ENCODE results near the gene PLA2G2A. TPM values are rescaled to one million over a fixed set of nuclear protein-coding genes. Genes with fewer than 3 reads are reported as not detected.
"Not testable (repeated sequence)": the region's sequence is repeated elsewhere in the genome, so short reads cannot be mapped to it uniquely, and the experiment has no call there.

The PLA2G2A gene
- total RNA-seq, 4 donors from 2014 or later: 2.7 to 47.6 TPM; not detected in 2

GRCh38 chr1:19988267-19989006 is 9.0 kb upstream of the PLA2G2A start:
- Histone ChIP-seq H3K36me3 (no peaks in the 10 kb centered on the region), H3K27me3 (no peaks in the 10 kb centered on the region), H3K4me1 (no peaks in the 10 kb centered on the region), H3K9me3 (no peaks in the 10 kb centered on the region), H3K4me3 (no peak overlapping the region), H3K27ac (no peak overlapping the region)
- TF ChIP-seq POLR2A (IDR thresholded peaks at IDR 0.05) (no peak), CTCF (IDR thresholded peaks at IDR 0.05) (no peak)
- no peak for DNase-seq
- intact Hi-C loops (cut with DNase I; ENCODE audit: low total_unique reads): no loop called here

GRCh38 chr1:19987719-19988118 is 8.3 kb upstream of the PLA2G2A start:
- no peak overlapping the region for H3K4me3 ChIP-seq
- no peak for DNase-seq
- H3K27me3 ChIP-seq: no peaks in the 10 kb centered on the region
- no peaks in the 10 kb centered on the region for H3K4me1 ChIP-seq
- H3K27ac ChIP-seq: no peak overlapping the region
- no peaks in the 10 kb centered on the region for H3K36me3 ChIP-seq
- intact Hi-C loops (cut with DNase I; ENCODE audit: low total_unique reads): no loop called here
- H3K9me3 ChIP-seq: no peaks in the 10 kb centered on the region
- TF ChIP-seq POLR2A (IDR thresholded peaks at IDR 0.05) (no peak), CTCF (IDR thresholded peaks at IDR 0.05) (no peak)

- H3K4me1 ChIP-seq; intact Hi-C loops (cut with DNase I; ENCODE audit: low total_unique reads); H3K27ac ChIP-seq; H3K27me3 ChIP-seq; H3K9me3 ChIP-seq; DNase-seq; H3K4me3 ChIP-seq; H3K36me3 ChIP-seq: not testable (repeated sequence)
Measured at GRCh38 chr1:19984409-19985016, 5.1 kb upstream of the PLA2G2A start.

GRCh38 chr1:19981507-19982312 is 2.3 kb upstream of the PLA2G2A start:
- TF ChIP-seq CTCF (IDR thresholded peaks at IDR 0.05) (no peak), POLR2A (IDR thresholded peaks at IDR 0.05) (no peak)
- no peaks in the 10 kb centered on the region for H3K4me1 ChIP-seq
- DNase-seq: no peak
- no peaks in the 10 kb centered on the region for H3K27me3 ChIP-seq
- intact Hi-C loops (cut with DNase I; ENCODE audit: low total_unique reads): no loop called here
- no peaks in the 10 kb centered on the region for H3K9me3 ChIP-seq
- no peak overlapping the region for H3K4me3 ChIP-seq
- no peaks in the 10 kb centered on the region for H3K36me3 ChIP-seq
- no peak overlapping the region for H3K27ac ChIP-seq

- no peaks in the 10 kb centered on the region for H3K4me1 ChIP-seq
- intact Hi-C loops (cut with DNase I; ENCODE audit: low total_unique reads): no loop called here
- H3K9me3 ChIP-seq: no peaks in the 10 kb centered on the region
- DNase-seq: no peak
- H3K4me3 ChIP-seq: no peak overlapping the region
- no peak for TF ChIP-seq POLR2A (IDR thresholded peaks at IDR 0.05)
- TF ChIP-seq CTCF (IDR thresholded peaks at IDR 0.05): no peak
- no peaks in the 10 kb centered on the region for H3K36me3 ChIP-seq
- H3K27ac ChIP-seq: no peak overlapping the region
- no peaks in the 10 kb centered on the region for H3K27me3 ChIP-seq
Measured at GRCh38 chr1:19981170-19981506, 1.7 kb upstream of the PLA2G2A start.
